ENCODE data around the gene HPCAL1. TPM values are rescaled to one million over a fixed set of nuclear protein-coding genes. Genes with fewer than 3 reads are reported as not detected.
A peak's percentile ranks its signal among the peaks of the same experiment; 100 is the strongest.

Gene HPCAL1
- total and polyA plus RNA-seq, 9 donors, result 18.8 to 51.0 (median 30.1) TPM

GRCh38 chr2:10430886-10431622 lies 128.3 kb downstream of the HPCAL1 start:
- Histone ChIP-seq H3K36me3 (ENCODE audit: control insufficient read depth, insufficient read depth, low read length) (peaks cover 4% of the 10 kb centered on the region), H3K4me3 (ENCODE audit: low read length) (no peak overlapping the region), H3K27me3 (ENCODE audit: control insufficient read depth, insufficient read depth, low read length) (peaks cover 10% of the 10 kb centered on the region), H3K9me3 (replicated peaks; ENCODE audit: control insufficient read depth, low read depth, low read length) (no peaks in the 10 kb centered on the region), H3K4me1 (ENCODE audit: control insufficient read depth, insufficient read depth, low read length) (peaks cover 42% of the 10 kb centered on the region), H3K27ac (ENCODE audit: low read length) (no peak overlapping the region)
- no peak for DNase-seq
- WGBS (ENCODE audit: insufficient coverage), result 86% methylated on average over 4 of the region's 8 CpGs

- Histone ChIP-seq H3K4me3 (ENCODE audit: low read length) (no peak overlapping the region), H3K36me3 (ENCODE audit: control insufficient read depth, insufficient read depth, low read length) (peaks cover under 1% of the 10 kb centered on the region), H3K4me1 (ENCODE audit: control insufficient read depth, insufficient read depth, low read length) (peaks cover 41% of the 10 kb centered on the region), H3K9me3 (replicated peaks; ENCODE audit: control insufficient read depth, low read depth, low read length) (no peaks in the 10 kb centered on the region), H3K27ac (ENCODE audit: low read length) (no peak overlapping the region), H3K27me3 (ENCODE audit: control insufficient read depth, insufficient read depth, low read length) (peaks cover 10% of the 10 kb centered on the region)
- no peak for DNase-seq
- WGBS (ENCODE audit: insufficient coverage), result 28% methylated on average over 11 of the region's 16 CpGs
Observed at GRCh38 chr2:10431797-10432196, 129.1 kb downstream of the HPCAL1 start.

DNA sequence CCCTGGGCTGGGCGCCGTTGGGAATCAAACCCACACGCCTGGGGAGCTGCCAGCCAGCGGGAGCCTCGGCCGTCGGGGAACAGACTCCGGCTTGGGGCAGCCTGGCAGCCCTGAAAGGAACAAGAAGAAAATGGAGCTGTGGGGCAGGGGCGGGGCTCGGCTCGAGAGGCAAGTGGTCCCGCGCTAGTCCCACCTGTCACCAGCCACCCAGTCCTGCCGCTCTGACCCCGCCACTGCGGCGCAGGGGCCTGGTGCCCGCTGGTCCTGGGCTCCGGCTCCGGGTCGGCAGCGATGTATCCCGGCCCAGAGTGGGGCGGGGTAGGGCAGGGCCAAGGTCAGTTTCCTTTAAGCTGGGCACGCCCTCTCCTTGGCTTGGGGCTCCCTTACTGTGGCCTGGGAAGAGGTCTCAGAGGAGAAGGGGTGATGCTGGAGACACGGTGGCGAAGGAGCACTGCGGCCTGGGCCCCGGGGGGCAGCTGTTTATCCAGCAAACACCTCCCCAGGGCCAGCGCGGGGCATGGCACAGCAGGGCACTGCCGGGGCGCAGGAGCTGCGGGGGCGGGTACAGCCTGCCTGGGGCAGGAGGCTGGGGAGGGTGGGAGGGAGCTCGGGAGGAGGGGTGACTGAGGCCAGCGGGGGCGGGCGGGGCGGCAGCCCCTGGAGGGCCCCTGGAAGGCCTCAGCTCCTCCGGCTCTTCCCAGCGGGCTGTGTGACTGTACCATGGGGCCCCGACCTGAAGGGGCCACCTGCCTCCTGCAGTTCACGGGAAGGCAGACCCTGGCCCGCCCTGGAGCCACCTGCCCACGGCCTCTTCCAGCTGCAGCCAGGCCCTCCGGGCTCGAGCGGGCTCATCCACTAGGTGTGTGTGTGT lies 129.8 kb downstream of the HPCAL1 start:
- peaks cover 10% of the 10 kb centered on the region for H3K27me3 ChIP-seq (ENCODE audit: control insufficient read depth, insufficient read depth, low read length)
- no peaks in the 10 kb centered on the region for H3K36me3 ChIP-seq (ENCODE audit: control insufficient read depth, insufficient read depth, low read length)
- no peaks in the 10 kb centered on the region for H3K9me3 ChIP-seq (replicated peaks; ENCODE audit: control insufficient read depth, low read depth, low read length)
- 10% methylated on average over 35 of the region's 49 CpGs for WGBS (ENCODE audit: insufficient coverage)
- peak overlapping the region; percentile 20 for H3K27ac ChIP-seq (ENCODE audit: low read length)
- DNase-seq, result no peak
- peaks cover 34% of the 10 kb centered on the region for H3K4me1 ChIP-seq (ENCODE audit: control insufficient read depth, insufficient read depth, low read length)
- H3K4me3 ChIP-seq (ENCODE audit: low read length), result peak overlapping the region; percentile 12

GRCh38 chr2:10433264-10433946 lies 130.7 kb downstream of the HPCAL1 start:
- H3K4me1 ChIP-seq (ENCODE audit: control insufficient read depth, insufficient read depth, low read length), result peaks cover 25% of the 10 kb centered on the region
- 81% methylated on average over 9 of the region's 10 CpGs for WGBS (ENCODE audit: insufficient coverage)

DNA sequence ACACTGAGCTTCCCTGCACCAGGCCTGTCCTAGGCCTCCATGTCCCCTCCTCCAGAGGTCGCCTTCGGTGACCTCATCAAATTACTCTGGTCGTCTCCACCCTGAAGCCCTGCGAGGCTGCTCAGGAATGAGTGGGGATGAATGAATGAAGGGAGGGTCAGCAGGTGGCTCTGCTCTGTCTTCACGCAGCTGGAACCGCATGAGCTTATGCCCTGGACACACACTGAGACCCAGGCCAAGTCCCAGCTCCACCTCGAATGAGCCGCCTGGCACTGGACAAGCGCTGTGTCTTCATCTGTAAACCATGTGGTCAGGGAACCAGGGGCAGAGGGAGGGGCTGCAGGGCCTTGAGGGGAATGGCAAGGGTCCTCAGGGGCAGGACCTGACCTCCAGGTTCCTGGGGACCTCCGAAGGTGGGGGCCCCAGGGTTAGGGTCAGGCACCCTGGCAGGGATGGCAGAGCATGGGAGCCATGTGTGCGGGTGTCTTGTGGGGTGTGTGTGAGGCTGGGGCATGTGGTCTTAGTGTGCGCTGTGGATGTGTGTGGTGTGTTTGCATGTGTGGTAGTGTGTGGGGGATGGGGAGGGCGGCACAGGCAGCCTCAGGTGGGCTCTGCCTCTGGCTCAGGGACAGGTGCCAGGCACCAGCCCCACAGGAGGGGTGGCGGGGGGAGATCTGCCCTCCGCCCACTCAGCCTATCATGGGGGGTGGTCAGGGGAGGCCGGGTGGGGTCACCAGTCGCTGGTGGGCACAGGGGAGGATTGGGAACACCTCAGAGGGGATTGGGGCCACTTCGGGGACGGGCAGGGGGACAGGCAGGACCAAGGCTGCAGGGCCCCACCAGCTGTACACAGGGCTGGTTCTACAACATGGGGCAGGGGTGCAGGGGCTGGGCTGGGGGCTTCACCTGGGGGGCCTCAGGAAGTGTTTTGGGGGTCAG lies 131.5 kb downstream of the HPCAL1 start:
- Histone ChIP-seq H3K4me1 (ENCODE audit: control insufficient read depth, insufficient read depth, low read length) (peaks cover 22% of the 10 kb centered on the region), H3K27me3 (ENCODE audit: control insufficient read depth, insufficient read depth, low read length) (peaks cover 10% of the 10 kb centered on the region), H3K36me3 (ENCODE audit: control insufficient read depth, insufficient read depth, low read length) (no peaks in the 10 kb centered on the region), H3K9me3 (replicated peaks; ENCODE audit: control insufficient read depth, low read depth, low read length) (no peaks in the 10 kb centered on the region), H3K27ac (ENCODE audit: low read length) (no peak overlapping the region), H3K4me3 (ENCODE audit: low read length) (no peak overlapping the region)
- DNase-seq, result no peak
- WGBS (ENCODE audit: insufficient coverage), result 74% methylated on average over 16 of the region's 19 CpGs

More at GRCh38 chr2:10433264-10433946, 130.7 kb downstream of the HPCAL1 start:
- H3K9me3 ChIP-seq (replicated peaks; ENCODE audit: control insufficient read depth, low read depth, low read length), result no peaks in the 10 kb centered on the region
- H3K36me3 ChIP-seq (ENCODE audit: control insufficient read depth, insufficient read depth, low read length), result no peaks in the 10 kb centered on the region
- no peak overlapping the region for H3K27ac ChIP-seq (ENCODE audit: low read length)
- no peak overlapping the region for H3K4me3 ChIP-seq (ENCODE audit: low read length)
- no peak for DNase-seq
- H3K27me3 ChIP-seq (ENCODE audit: control insufficient read depth, insufficient read depth, low read length), result peaks cover 10% of the 10 kb centered on the region

GRCh38 chr2:10434886-10435819 lies 132.4 kb downstream of the HPCAL1 start:
- H3K27ac ChIP-seq (ENCODE audit: low read length), result no peak overlapping the region

DNA sequence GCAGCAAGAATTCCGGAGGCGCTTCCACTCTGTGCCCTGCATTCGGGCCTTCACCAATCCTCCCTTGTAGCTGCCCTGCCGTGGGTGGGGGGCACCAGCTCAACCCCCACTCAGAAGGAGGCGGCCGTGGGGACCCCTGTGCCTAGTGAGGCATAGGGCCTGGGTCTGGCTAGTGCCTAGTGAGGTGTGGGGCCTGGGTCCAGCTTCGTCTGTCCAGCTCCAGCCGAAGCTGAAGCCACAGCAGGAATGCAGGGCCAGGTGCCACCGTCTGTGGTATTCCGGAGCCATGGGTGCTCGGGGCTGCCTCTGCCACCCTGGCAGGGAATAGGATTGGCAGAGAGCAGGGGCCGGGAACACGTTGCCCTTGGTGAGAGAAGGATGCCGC lies 133.1 kb downstream of the HPCAL1 start:
- H3K27me3 ChIP-seq (ENCODE audit: control insufficient read depth, insufficient read depth, low read length), result peaks cover 10% of the 10 kb centered on the region
- no peak for DNase-seq
- WGBS (ENCODE audit: insufficient coverage), result 89% methylated on average over 14 of the region's 14 CpGs

More at GRCh38 chr2:10434886-10435819, 132.4 kb downstream of the HPCAL1 start:
- Histone ChIP-seq H3K36me3 (ENCODE audit: control insufficient read depth, insufficient read depth, low read length) (peaks cover 9% of the 10 kb centered on the region), H3K4me1 (ENCODE audit: control insufficient read depth, insufficient read depth, low read length) (peaks cover 25% of the 10 kb centered on the region), H3K4me3 (ENCODE audit: low read length) (no peak overlapping the region), H3K9me3 (replicated peaks; ENCODE audit: control insufficient read depth, low read depth, low read length) (no peaks in the 10 kb centered on the region), H3K27me3 (ENCODE audit: control insufficient read depth, insufficient read depth, low read length) (peaks cover 10% of the 10 kb centered on the region)
- WGBS (ENCODE audit: insufficient coverage), result 35% methylated on average over 28 of the region's 28 CpGs
- DNase-seq, result peak; percentile 76

DNA sequence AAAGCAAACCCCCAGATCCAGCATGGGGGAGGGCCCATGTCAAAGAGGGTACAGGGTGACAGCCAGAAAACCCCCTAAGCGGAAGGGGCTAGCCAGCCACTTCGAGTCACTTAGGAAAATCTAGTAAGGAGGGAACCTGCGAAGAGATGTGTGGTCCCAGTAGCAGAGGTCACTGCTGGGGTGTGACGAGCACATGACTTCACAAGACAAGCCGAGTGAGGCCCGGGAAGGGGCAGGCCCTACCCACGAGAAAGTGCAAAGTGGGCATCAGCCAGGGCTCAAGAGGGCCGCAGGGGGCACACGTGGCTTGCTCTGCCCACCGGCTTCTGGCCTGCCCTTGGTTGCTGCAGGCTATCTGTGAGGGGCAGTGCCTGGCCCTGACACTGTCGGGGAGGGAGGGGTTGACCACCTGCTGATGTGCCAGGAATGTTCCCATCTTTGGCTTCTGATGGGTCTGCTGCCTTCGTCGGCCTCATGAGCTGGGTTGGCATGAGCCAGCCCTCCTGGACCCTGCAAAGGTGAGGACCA lies 133.9 kb downstream of the HPCAL1 start:
- peaks cover 24% of the 10 kb centered on the region for H3K36me3 ChIP-seq (ENCODE audit: control insufficient read depth, insufficient read depth, low read length)
- H3K27ac ChIP-seq (ENCODE audit: low read length), result no peak overlapping the region
- 76% methylated on average over 13 of the region's 13 CpGs for WGBS (ENCODE audit: insufficient coverage)
- H3K27me3 ChIP-seq (ENCODE audit: control insufficient read depth, insufficient read depth, low read length), result peaks cover 10% of the 10 kb centered on the region
- H3K9me3 ChIP-seq (replicated peaks; ENCODE audit: control insufficient read depth, low read depth, low read length), result no peaks in the 10 kb centered on the region
- no peak overlapping the region for H3K4me3 ChIP-seq (ENCODE audit: low read length)
- no peak for DNase-seq
- peaks cover 24% of the 10 kb centered on the region for H3K4me1 ChIP-seq (ENCODE audit: control insufficient read depth, insufficient read depth, low read length)

More for the DNA sequence above, 133.1 kb downstream of the HPCAL1 start:
- no peak overlapping the region for H3K27ac ChIP-seq (ENCODE audit: low read length)
- peaks cover 25% of the 10 kb centered on the region for H3K4me1 ChIP-seq (ENCODE audit: control insufficient read depth, insufficient read depth, low read length)
- no peaks in the 10 kb centered on the region for H3K9me3 ChIP-seq (replicated peaks; ENCODE audit: control insufficient read depth, low read depth, low read length)
- no peak overlapping the region for H3K4me3 ChIP-seq (ENCODE audit: low read length)
- peaks cover 16% of the 10 kb centered on the region for H3K36me3 ChIP-seq (ENCODE audit: control insufficient read depth, insufficient read depth, low read length)
